Left forelimb (tissue), 1 donor: ENCODE results near the gene SBF2.
"Not testable (repeated sequence)": the region's sequence is repeated elsewhere in the genome, so short reads cannot be mapped to it uniquely, and the experiment has no call there.

Source experiments
- DNase-seq: peaks from one replicate; pipeline ENCODE4 v3.0.0-alpha.2; 2018; ENCODE audit warnings: low spot score

Gene SBF2

GRCh38 chr11:9951807-9952206 lies 342.2 kb downstream of the SBF2 start:
- DNase-seq, result no peak

- no peak for DNase-seq
Observed at GRCh38 chr11:9950462-9950861, 343.6 kb downstream of the SBF2 start.

- DNase-seq, result no peak
Observed at GRCh38 chr11:9947231-9947864, 346.7 kb downstream of the SBF2 start.

GRCh38 chr11:9945680-9946079 lies 348.3 kb downstream of the SBF2 start:
- DNase-seq, result not testable (repeated sequence)

- DNase-seq, result no peak
Observed at GRCh38 chr11:9943386-9944110, 350.5 kb downstream of the SBF2 start.

- no peak for DNase-seq
Observed at GRCh38 chr11:9941991-9942390, 352.0 kb downstream of the SBF2 start.

- DNase-seq, result not testable (repeated sequence)
Observed at GRCh38 chr11:9939150-9939549, 354.9 kb downstream of the SBF2 start.

GRCh38 chr11:9936754-9937153 lies 357.3 kb downstream of the SBF2 start:
- no peak for DNase-seq

- not testable (repeated sequence) for DNase-seq
Observed at GRCh38 chr11:9932843-9933242, 361.2 kb downstream of the SBF2 start.

- not testable (repeated sequence) for DNase-seq
Observed at GRCh38 chr11:9930562-9931331, 363.3 kb downstream of the SBF2 start.

GRCh38 chr11:9927670-9928069 lies 366.3 kb downstream of the SBF2 start:
- DNase-seq, result no peak

GRCh38 chr11:9923280-9923679 lies 370.7 kb downstream of the SBF2 start:
- no peak for DNase-seq

- no peak for DNase-seq
Observed at GRCh38 chr11:9922806-9923205, 371.2 kb downstream of the SBF2 start.

- DNase-seq, result no peak
Observed at GRCh38 chr11:9916480-9916879, 377.5 kb downstream of the SBF2 start.

- DNase-seq, result no peak
Observed at GRCh38 chr11:9914064-9914463, 380.0 kb downstream of the SBF2 start.

GRCh38 chr11:9905960-9906791 lies 387.8 kb downstream of the SBF2 start:
- DNase-seq, result no peak

- no peak for DNase-seq
Observed at GRCh38 chr11:9905501-9905951, 388.5 kb downstream of the SBF2 start.

GRCh38 chr11:9903579-9903978 lies 390.4 kb downstream of the SBF2 start:
- no peak for DNase-seq

GRCh38 chr11:9901943-9902342 lies 392.1 kb downstream of the SBF2 start:
- DNase-seq, result no peak

- not testable (repeated sequence) for DNase-seq
Observed at GRCh38 chr11:9900253-9900652, 393.8 kb downstream of the SBF2 start.

GRCh38 chr11:9899676-9900075 lies 394.3 kb downstream of the SBF2 start:
- DNase-seq, result no peak

GRCh38 chr11:9896902-9897301 lies 397.1 kb downstream of the SBF2 start:
- no peak for DNase-seq
